ENCODE measurements around the gene SFXN2.

- TF ChIP-seq CTCF (IDR thresholded peaks at IDR 0.05) (no peak), ATF2 (CRISPR knock-in tag; IDR thresholded peaks at IDR 0.05; ENCODE audit: borderline replicate concordance, low read depth) (no peak)
These were observed 29.3 kb downstream of the SFXN2 start, which contains the start of gene WBP1L for GRCh38 chr10:102743588-102744373.
